ENCODE results near the gene SLC27A4.

- TF ChIP-seq CTCF (IDR thresholded peaks at IDR 0.05 in 4 of 5, conservative IDR thresholded peaks at IDR 0.05 in 1 of 5) (peak in 4 of 5 experiments; percentile 24 to 63 (median 57)), POLR2A (IDR thresholded peaks at IDR 0.05) (no peak)
These were observed 1.1 kb downstream of the SLC27A4 start for GRCh38 chr9:128341435-128341849.

All from gastrocnemius medialis (tissue), 4 donors.